A549 (cell line): ENCODE data around the gene CCL2. TPM values are rescaled to one million over a fixed set of nuclear protein-coding genes. Genes with fewer than 3 reads are reported as not detected.

Source experiments
- ATAC-seq, 2 experiments: fragments of 200-7000 bp in 1 of 2; fragments of >200 bp in 1 of 2; cut with Nextera tagmentation in 1 of 2; cut with Tn5 transposase in 1 of 2; 3 replicates each; pipeline versions ENCODE4 v1.8.0 to v1.9.1; 2018 to 2020; ENCODE audit warnings: mild to moderate bottlenecking in 1 of 2, moderate library complexity in 1 of 2
- CTCF ChIA-PET: fragments of 300-600 bp; sonication (Branson Sonifier 250); formaldehyde crosslinking; extraction: SDS; loops from one replicate; lab custom pipeline; 2021; ENCODE audit warnings: antibody characterized with exemption, inconsistent platforms; lab: Yijun Ruan, JAX
- POLR2A ChIA-PET: fragments of 350-600 bp; formaldehyde crosslinking; extraction: SDS; loops from one replicate; lab custom pipeline; 2021; ENCODE audit warnings: antibody characterized with exemption, inconsistent platforms; lab: Yijun Ruan, JAX
- DNase-seq, 2 experiments: peaks; one replicate each; pipeline versions ENCODE4 v3.0.0 to v3.0.0-alpha.2; 2011 to 2016; ENCODE audit warnings: low read depth in 1 of 2, low spot score in 1 of 2
- FAIRE-seq: peaks from 2 replicates; lab custom pipeline; 2011; peaks lifted over from hg19 to GRCh38; lab: Jason Lieb, UNC
- H3K27ac ChIP-seq, 2 experiments: fragments of >200 bp; sonication (Bioruptor Twin); formaldehyde crosslinking; 3 replicates each; pipeline ENCODE4 v1.5.1; 2016 to 2017
- H3K4me1 ChIP-seq: fragments of >200 bp; sonication (Bioruptor Twin); formaldehyde crosslinking; 3 replicates; pipeline ENCODE4 v1.6.1; 2016
- H3K4me2 ChIP-seq: fragments of >200 bp; sonication (Bioruptor Twin); formaldehyde crosslinking; 3 replicates; pipeline ENCODE4 v1.6.1; 2016
- H3K4me3 ChIP-seq: fragments of >200 bp; sonication (Bioruptor Twin); formaldehyde crosslinking; 3 replicates; pipeline ENCODE4 v1.5.1; 2016
- H3K9me3 ChIP-seq: fragments of >200 bp; sonication (Bioruptor Twin); formaldehyde crosslinking; 3 replicates; pipeline ENCODE4 v1.6.1; 2016
- CBX2 ChIP-seq: fragments of 200-600 bp; sonication (generic); IDR thresholded peaks from 2 replicates; pipeline ENCODE4 v1.6.1; 2016; ENCODE audit warnings: low read depth, mild to moderate bottlenecking, borderline replicate concordance
- CBX8 ChIP-seq: fragments of 200-600 bp; sonication (generic); IDR thresholded peaks from 2 replicates; pipeline ENCODE4 v1.6.1; 2016
- CHD2 ChIP-seq: fragments of 150-350 bp; IDR thresholded peaks from 2 replicates; pipeline ENCODE4 v1.6.1; 2014; ENCODE audit warnings: low read length; ENCODE audit not compliant: partially characterized antibody
- FOSB ChIP-seq: fragments of 250-450 bp; sonication (Bioruptor Pico); IDR thresholded peaks from 2 replicates; pipeline ENCODE4 v1.5.0; 2020; ENCODE audit warnings: mild to moderate bottlenecking, moderate library complexity
- FOSL2 ChIP-seq, 2 experiments: fragments of 450-650 bp in 1 of 2; fragments of >200 bp in 1 of 2; sonication (Bioruptor Twin) in 1 of 2; formaldehyde crosslinking; IDR thresholded peaks; 2 replicates each; pipeline versions ENCODE4 v1.5.0 to v1.6.1; 2016 to 2020; ENCODE audit warnings: mild to moderate bottlenecking in 1 of 2, moderate library complexity in 1 of 2
- FOXS1 ChIP-seq: fragments of 250-450 bp; sonication (Bioruptor Pico); IDR thresholded peaks from 2 replicates; pipeline ENCODE4 v1.5.0; 2020; ENCODE audit warnings: mild to moderate bottlenecking, moderate library complexity
- MAFK ChIP-seq: fragments of 450-650 bp; IDR thresholded peaks from 2 replicates; pipeline ENCODE4 v1.6.1; 2014; ENCODE audit not compliant: partially characterized antibody
- NFE2L2 ChIP-seq: fragments of 150-350 bp; conservative IDR thresholded peaks from 2 replicates; pipeline ENCODE4 v1.6.1; 2014; ENCODE audit warnings: low read length
- NPAS2 ChIP-seq: fragments of 250-450 bp; sonication (Bioruptor Pico); IDR thresholded peaks from 2 replicates; pipeline ENCODE4 v1.8.0; 2022; ENCODE audit warnings: mild to moderate bottlenecking, moderate library complexity, borderline replicate concordance
- PHF8 ChIP-seq: fragments of 200-600 bp; sonication (generic); IDR thresholded peaks from 2 replicates; pipeline ENCODE4 v1.6.1; 2016; ENCODE audit warnings: low read depth, mild to moderate bottlenecking, antibody characterized with exemption, moderate library complexity, borderline replicate concordance
- POLR2A ChIP-seq: IDR thresholded peaks from 2 replicates; pipeline ENCODE4 v1.6.1; 2012; ENCODE audit warnings: mild to moderate bottlenecking, low read length
- RARB ChIP-seq: fragments of 250-450 bp; sonication (Bioruptor Pico); IDR thresholded peaks from 2 replicates; pipeline ENCODE4 v1.8.0; 2021; ENCODE audit warnings: mild to moderate bottlenecking, moderate library complexity
- RCOR1 ChIP-seq: fragments of 150-350 bp; IDR thresholded peaks from 2 replicates; pipeline ENCODE4 v1.6.1; 2014; ENCODE audit warnings: antibody characterized with exemption, low read length, low read depth
- RFX5 ChIP-seq: fragments of 450-650 bp; IDR thresholded peaks from 2 replicates; pipeline ENCODE4 v1.7.1; 2014; ENCODE audit warnings: antibody characterized with exemption, mild to moderate bottlenecking, moderate library complexity
- ZNF302 ChIP-seq: fragments of 250-450 bp; sonication (Bioruptor Pico); IDR thresholded peaks from 2 replicates; pipeline ENCODE4 v1.9.0; 2021; ENCODE audit warnings: inconsistent platforms, mild to moderate bottlenecking, moderate library complexity
- WGBS: methylation state at CpG from one replicate; pipeline ENCODE4 v1.1.6; 2017; ENCODE audit errors: missing lambda C conversion rate; 5-methylcytosine and 5-hydroxymethylcytosine counted together
- polyA plus RNA-seq, 4 experiments: library from polyadenylated mRNA; depleted of rRNA in 3 of 4; stranded (reverse); fragments of >200 nt; fragmentation: RNase III in 1 of 4; extraction: RNeasy Plus Mini Kit Qiagen cat#74134 plus additional on column Dnase treatment in 1 of 4; gene quantifications; 2 replicates in 3 of 4; 3 replicates in 1 of 4; pipeline ENCODE4 v1.2.3, GENCODE V29; 2011 to 2017
- TF ChIP-seq, protein P1 (sequence below): IDR thresholded peaks from 2 replicates; pipeline ENCODE4 v1.6.1; 2012
- TF ChIP-seq, protein P2 (sequence below): fragments of 150-350 bp; IDR thresholded peaks from 2 replicates; pipeline ENCODE4 v1.6.1; 2014; ENCODE audit warnings: low read depth, mild to moderate bottlenecking, low read length
- TF ChIP-seq, protein P3 (sequence below): fragments of 200-600 bp; sonication (generic); IDR thresholded peaks from 2 replicates; pipeline ENCODE4 v1.6.1; 2016; ENCODE audit warnings: antibody characterized with exemption, mild to moderate bottlenecking, moderate library complexity

The CCL2 gene
- polyA plus RNA-seq, 2 of the 4 experiments (the other 2 are of a cell fraction) = 17.6 to 144 TPM

DNA sequence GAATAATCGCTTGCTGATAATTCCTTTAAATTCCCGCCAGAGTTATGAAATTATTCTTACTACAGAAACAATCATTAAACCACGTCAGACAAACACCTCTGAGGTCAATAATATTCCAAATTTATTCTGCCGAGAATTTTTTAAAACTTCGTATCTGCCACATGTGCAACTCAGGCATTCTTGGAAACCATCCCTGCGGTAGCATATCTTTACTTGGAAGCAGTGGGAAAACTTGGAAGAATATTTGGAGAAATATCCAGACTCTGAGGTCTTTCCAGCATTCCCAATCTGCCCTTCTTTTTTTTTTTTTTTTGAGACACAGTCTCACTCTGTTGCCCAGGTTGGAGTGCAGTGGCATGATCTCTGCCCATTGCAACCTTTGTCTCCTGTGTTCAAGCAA lies 28.5 kb downstream of the CCL2 start:
- TF ChIP-seq PHF8 (no peak), FOSB (CRISPR knock-in tag) (no peak), RARB (CRISPR knock-in tag) (no peak), POLR2A (no peak)
- TF ChIP-seq, protein P1, sequence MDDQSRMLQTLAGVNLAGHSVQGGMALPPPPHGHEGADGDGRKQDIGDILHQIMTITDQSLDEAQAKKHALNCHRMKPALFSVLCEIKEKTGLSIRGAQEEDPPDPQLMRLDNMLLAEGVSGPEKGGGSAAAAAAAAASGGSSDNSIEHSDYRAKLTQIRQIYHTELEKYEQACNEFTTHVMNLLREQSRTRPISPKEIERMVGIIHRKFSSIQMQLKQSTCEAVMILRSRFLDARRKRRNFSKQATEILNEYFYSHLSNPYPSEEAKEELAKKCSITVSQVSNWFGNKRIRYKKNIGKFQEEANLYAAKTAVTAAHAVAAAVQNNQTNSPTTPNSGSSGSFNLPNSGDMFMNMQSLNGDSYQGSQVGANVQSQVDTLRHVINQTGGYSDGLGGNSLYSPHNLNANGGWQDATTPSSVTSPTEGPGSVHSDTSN = no peak
- Histone ChIP-seq H3K4me2 (no peak overlapping the region), H3K4me3 (no peak overlapping the region), H3K27ac (no peak overlapping the region), H3K9me3 (peaks cover 4% of the 10 kb centered on the region; the same call in 1 of the 3 replicates), H3K4me1 (no peaks in the 10 kb centered on the region)
- ChIA-PET CTCF (no interaction called here), POLR2A (interaction anchor here (0.7 kb wide), 1 partner anchor 13 kb away, joined by 3 read pairs; the partner anchor contains the start of gene CCL7)
- DNase-seq (no peak), ATAC-seq (no peak), FAIRE-seq (no peak)
- WGBS = 64% methylated on average over 6 of the region's 6 CpGs

DNA sequence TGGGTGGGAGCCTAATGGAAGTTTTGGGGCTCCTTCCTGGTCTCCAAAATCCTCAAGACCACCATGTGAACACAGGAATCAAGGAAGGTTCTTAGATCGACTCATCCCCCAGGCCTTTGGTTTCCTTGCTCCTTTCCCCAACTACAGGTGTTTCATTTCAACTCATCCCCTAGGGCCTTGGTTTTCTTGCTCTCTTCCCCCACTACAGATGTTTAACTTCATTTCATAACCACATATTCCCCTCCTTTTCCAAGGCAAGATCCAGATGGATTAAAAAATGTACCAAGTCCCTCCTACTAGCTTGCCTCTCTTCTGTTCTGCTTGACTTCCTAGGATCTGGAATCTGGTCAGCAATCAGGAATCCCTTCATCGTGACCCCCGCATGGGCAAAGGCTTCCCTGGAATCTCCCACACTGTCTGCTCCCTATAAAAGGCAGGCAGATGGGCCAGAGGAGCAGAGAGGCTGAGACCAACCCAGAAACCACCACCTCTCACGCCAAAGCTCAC lies 30.3 kb downstream of the CCL2 start, which contains the start of gene CCL11:
CCL11 (plus strand) TSS at position 457 of the 507 bp plus-strand sequence. CDS start 67 bp downstream, outside the sequence.
- Histone ChIP-seq H3K4me3 (no peak within 1 kb of the TSS), H3K4me2 (no peak within 1 kb of the TSS), H3K9me3 (peaks cover 4% of the 10 kb centered on the region; the same call in 1 of the 3 replicates), H3K27ac (no peak within 1 kb of the TSS), H3K4me1 (no peaks in the 10 kb centered on the region)
- ChIA-PET CTCF (interaction anchor here (1.2 to 4.9 kb wide), 2 partner anchors 31 to 76 kb away, joined by 5 to 21 read pairs; partner anchors contain the start of gene CCL2), POLR2A (no interaction called here)
- 7% methylated on average over 4 of the region's 4 CpGs for WGBS
- no peak for FAIRE-seq
- TF ChIP-seq RFX5 = no peak
- TF ChIP-seq ZNF302 (CRISPR knock-in tag) = no peak
- TF ChIP-seq, protein P2, sequence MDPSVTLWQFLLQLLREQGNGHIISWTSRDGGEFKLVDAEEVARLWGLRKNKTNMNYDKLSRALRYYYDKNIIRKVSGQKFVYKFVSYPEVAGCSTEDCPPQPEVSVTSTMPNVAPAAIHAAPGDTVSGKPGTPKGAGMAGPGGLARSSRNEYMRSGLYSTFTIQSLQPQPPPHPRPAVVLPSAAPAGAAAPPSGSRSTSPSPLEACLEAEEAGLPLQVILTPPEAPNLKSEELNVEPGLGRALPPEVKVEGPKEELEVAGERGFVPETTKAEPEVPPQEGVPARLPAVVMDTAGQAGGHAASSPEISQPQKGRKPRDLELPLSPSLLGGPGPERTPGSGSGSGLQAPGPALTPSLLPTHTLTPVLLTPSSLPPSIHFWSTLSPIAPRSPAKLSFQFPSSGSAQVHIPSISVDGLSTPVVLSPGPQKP = no peak
- TF ChIP-seq FOXS1 = no peak
- no peak for TF ChIP-seq CBX8
- no peak for TF ChIP-seq CBX2
- no peak for TF ChIP-seq NPAS2 (CRISPR knock-in tag)
- ATAC-seq = no peak
- no peak for DNase-seq

DNA sequence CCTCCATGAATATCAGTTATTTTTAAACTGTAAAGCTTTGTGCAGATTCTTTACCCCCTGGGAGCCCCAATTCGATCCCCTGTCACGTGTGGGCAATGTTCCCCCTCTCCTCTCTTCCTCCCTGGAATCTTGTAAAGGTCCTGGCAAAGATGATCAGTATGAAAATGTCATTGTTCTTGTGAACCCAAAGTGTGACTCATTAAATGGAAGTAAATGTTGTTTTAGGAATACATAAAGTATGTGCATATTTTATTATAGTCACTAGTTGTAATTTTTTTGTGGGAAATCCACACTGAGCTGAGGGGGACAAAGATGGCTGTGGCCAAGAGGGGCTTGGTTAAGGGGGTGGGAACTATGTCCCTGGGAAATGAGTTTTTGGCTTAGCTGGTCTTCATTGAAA lies 32.8 kb downstream of the CCL2 start:
- no peak for ATAC-seq
- Histone ChIP-seq H3K4me1 (no peaks in the 10 kb centered on the region), H3K9me3 (no peaks in the 10 kb centered on the region), H3K4me3 (no peak overlapping the region), H3K4me2 (no peak overlapping the region), H3K27ac (no peak overlapping the region)
- WGBS = 1% methylated on average over 2 of the region's 2 CpGs
- ChIA-PET CTCF (interaction anchor here (1.8 to 4.9 kb wide), 2 partner anchors 16 to 73 kb away, joined by 5 to 21 read pairs; no protein-coding TSS in a partner anchor), POLR2A (no interaction called here)
- no peak for DNase-seq
- TF ChIP-seq FOXS1 = no peak
- no peak for FAIRE-seq

DNA sequence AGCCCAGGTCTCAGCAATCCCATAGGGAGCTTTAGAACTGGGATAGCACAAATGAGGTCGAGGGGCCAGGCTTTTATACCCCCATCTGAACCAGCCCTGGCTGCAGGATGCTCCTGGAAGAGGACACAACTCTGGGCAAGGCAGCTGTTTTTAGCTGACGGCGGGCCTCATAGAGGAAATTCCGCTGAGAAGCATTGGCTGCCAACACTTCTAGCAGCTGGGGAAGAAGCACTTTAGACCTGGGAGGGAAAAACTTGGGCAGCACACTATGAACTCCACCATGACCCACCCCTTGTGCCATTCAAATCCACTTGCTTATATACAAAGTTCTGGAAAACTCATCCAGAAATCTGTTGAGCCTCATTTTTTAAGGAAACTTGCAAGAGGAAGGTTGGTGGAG lies 35.5 kb downstream of the CCL2 start:
- WGBS = 53% methylated on average over 4 of the region's 4 CpGs
- ChIA-PET POLR2A (no interaction called here), CTCF (interaction anchor here (1.5 to 1.8 kb wide), 2 partner anchors 71 to 91 kb away, joined by 4 to 8 read pairs; no protein-coding TSS in a partner anchor)
- no peak for DNase-seq
- no peaks in the 10 kb centered on the region for H3K9me3 ChIP-seq
- ATAC-seq = no peak
- H3K4me2 ChIP-seq = no peak overlapping the region
- no peak for FAIRE-seq
- no peaks in the 10 kb centered on the region for H3K4me1 ChIP-seq
- TF ChIP-seq NFE2L2 = no peak
- no peak overlapping the region for H3K27ac ChIP-seq
- H3K4me3 ChIP-seq = no peak overlapping the region

DNA sequence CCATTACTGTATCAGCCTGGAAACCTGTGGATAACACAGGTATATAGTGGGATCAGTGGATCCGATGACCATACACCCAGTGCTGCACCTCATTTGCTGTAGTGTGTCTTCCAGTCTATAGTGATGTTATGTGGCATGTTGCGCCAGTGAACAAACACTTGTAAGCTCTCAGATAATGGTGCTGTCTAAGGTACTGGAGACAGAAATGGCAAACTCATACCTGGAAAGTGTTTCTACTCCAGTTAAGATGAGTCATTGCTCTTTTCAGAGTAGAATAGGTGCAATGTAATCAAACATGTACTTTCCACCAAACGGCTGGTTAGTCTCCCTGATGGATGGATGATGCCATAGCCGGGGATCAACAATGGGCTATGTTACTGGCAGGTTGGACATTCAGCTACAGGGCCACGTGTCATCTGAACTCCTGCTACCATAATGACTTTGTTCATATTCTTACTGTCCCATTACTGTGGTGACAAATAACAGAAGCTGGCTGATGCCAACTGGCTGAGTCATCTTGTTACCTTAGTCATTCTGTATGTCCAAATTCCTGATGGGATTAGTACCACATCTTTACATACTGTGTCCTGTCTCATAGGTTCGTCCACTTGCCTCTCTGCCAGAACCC lies 36.8 kb downstream of the CCL2 start:
- FAIRE-seq = no peak
- peak in 1 of 2 experiments; percentile 21 for DNase-seq
- CTCF ChIA-PET = interaction anchor here (1.2 to 1.8 kb wide), 2 partner anchors 9 to 70 kb away, joined by 5 to 8 read pairs; no protein-coding TSS in a partner anchor
- no peaks in the 10 kb centered on the region for H3K9me3 ChIP-seq
- POLR2A ChIA-PET = no interaction called here
- no peak overlapping the region for H3K27ac ChIP-seq
- TF ChIP-seq RARB (CRISPR knock-in tag) = no peak
- TF ChIP-seq MAFK = no peak
- TF ChIP-seq FOSL2 (IDR thresholded peaks at IDR 0.05) = no peak
- 0 out of 2 replicates have a peak, but pooled peaks have one; percentile 9 for TF ChIP-seq FOSL2 (CRISPR knock-in tag; IDR thresholded peaks at IDR 0.05)
- no peak for TF ChIP-seq CHD2
- no peak for TF ChIP-seq RCOR1
- TF ChIP-seq, protein P3, sequence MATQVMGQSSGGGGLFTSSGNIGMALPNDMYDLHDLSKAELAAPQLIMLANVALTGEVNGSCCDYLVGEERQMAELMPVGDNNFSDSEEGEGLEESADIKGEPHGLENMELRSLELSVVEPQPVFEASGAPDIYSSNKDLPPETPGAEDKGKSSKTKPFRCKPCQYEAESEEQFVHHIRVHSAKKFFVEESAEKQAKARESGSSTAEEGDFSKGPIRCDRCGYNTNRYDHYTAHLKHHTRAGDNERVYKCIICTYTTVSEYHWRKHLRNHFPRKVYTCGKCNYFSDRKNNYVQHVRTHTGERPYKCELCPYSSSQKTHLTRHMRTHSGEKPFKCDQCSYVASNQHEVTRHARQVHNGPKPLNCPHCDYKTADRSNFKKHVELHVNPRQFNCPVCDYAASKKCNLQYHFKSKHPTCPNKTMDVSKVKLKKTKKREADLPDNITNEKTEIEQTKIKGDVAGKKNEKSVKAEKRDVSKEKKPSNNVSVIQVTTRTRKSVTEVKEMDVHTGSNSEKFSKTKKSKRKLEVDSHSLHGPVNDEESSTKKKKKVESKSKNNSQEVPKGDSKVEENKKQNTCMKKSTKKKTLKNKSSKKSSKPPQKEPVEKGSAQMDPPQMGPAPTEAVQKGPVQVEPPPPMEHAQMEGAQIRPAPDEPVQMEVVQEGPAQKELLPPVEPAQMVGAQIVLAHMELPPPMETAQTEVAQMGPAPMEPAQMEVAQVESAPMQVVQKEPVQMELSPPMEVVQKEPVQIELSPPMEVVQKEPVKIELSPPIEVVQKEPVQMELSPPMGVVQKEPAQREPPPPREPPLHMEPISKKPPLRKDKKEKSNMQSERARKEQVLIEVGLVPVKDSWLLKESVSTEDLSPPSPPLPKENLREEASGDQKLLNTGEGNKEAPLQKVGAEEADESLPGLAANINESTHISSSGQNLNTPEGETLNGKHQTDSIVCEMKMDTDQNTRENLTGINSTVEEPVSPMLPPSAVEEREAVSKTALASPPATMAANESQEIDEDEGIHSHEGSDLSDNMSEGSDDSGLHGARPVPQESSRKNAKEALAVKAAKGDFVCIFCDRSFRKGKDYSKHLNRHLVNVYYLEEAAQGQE = peak; percentile 70; the same call in 1 of the 2 replicates
- no peak overlapping the region for H3K4me2 ChIP-seq
- no peak overlapping the region for H3K4me3 ChIP-seq
- WGBS = 29% methylated on average over 6 of the region's 6 CpGs
- ATAC-seq = peak in 1 of 2 experiments; percentile 56; a peak in 3 of 6 replicates
- no peaks in the 10 kb centered on the region for H3K4me1 ChIP-seq
